Measurements from ENCODE around the gene OSBPL10. TPM values are rescaled to one million over a fixed set of nuclear protein-coding genes. Genes with fewer than 3 reads are reported as not detected.

Gene OSBPL10
- total RNA-seq, 1 donor = 15.0 TPM

GRCh38 chr3:31896648-31897433 is 84.2 kb downstream of the OSBPL10 start:
- TF ChIP-seq CTCF (IDR thresholded peaks at IDR 0.05; ENCODE audit: insufficient read depth, low read length) = no peak
- no peak for DNase-seq (ENCODE audit: low read depth)
- H3K4me3 ChIP-seq (ENCODE audit: low read depth, low read length) = no peak overlapping the region

- H3K4me3 ChIP-seq (ENCODE audit: low read depth, low read length) = no peak overlapping the region
- no peak for TF ChIP-seq CTCF (IDR thresholded peaks at IDR 0.05; ENCODE audit: insufficient read depth, low read length)
- DNase-seq (ENCODE audit: low read depth) = no peak
Observed at GRCh38 chr3:31896026-31896425, 85.0 kb downstream of the OSBPL10 start.

GRCh38 chr3:31895471-31895870 is 85.6 kb downstream of the OSBPL10 start:
- H3K4me3 ChIP-seq (ENCODE audit: low read depth, low read length) = no peak overlapping the region
- DNase-seq (ENCODE audit: low read depth) = no peak
- TF ChIP-seq CTCF (IDR thresholded peaks at IDR 0.05; ENCODE audit: insufficient read depth, low read length) = no peak

DNA sequence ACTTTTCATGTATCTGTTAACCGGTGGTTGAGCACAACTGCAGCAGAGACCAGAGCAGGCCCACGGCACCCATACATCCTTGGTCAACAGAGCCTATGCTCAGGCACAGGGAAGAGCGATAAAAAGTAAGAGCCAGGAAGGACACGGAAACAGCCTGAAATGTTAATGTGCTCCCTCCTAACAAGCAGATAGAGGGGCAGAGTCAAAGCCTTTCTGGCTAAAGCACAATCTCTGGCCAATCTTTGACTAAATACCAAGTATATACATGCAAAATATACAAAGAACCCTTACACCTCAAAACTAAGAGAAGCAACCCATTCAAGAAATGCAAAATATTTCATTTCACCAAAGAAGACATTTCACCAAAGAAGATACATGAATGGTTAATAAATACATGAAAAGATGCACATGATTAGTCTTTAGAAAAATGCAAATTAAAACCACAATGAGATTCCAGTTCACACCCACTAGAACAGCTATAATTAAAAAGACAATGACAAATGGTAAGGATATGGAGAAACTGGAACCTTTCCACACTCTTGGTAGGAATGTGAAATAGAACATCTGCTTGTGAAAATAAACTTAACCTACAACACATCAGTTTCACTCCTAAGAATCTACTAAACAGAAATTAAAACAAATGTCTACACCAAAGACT is 88.0 kb downstream of the OSBPL10 start:
- peak; percentile 65 for DNase-seq (ENCODE audit: low read depth)
- no peak for TF ChIP-seq CTCF (IDR thresholded peaks at IDR 0.05; ENCODE audit: insufficient read depth, low read length)
- H3K4me3 ChIP-seq (ENCODE audit: low read depth, low read length) = no peak overlapping the region

DNA sequence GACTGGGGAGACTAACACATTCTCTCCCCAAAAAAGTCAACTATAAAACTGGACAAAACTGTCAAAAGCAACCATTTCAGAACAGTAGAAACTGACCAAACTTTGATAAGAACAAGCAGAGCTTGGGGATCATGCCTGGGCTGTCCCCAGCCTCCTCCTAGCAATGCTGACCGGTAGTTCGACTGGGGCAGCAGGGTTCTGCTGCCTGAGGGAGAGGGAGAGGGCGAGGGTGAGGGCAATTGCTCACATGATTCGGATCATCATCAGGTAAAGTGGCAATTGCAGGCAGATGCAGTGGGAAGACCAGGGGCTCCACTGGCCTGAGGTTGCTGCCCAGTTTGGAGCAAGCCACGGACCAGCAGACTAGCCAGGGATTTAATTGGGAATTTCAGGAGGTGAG is 88.6 kb downstream of the OSBPL10 start:
- no peak for TF ChIP-seq CTCF (IDR thresholded peaks at IDR 0.05; ENCODE audit: insufficient read depth, low read length)
- H3K4me3 ChIP-seq (ENCODE audit: low read depth, low read length) = no peak overlapping the region
- DNase-seq (ENCODE audit: low read depth) = no peak

DNA sequence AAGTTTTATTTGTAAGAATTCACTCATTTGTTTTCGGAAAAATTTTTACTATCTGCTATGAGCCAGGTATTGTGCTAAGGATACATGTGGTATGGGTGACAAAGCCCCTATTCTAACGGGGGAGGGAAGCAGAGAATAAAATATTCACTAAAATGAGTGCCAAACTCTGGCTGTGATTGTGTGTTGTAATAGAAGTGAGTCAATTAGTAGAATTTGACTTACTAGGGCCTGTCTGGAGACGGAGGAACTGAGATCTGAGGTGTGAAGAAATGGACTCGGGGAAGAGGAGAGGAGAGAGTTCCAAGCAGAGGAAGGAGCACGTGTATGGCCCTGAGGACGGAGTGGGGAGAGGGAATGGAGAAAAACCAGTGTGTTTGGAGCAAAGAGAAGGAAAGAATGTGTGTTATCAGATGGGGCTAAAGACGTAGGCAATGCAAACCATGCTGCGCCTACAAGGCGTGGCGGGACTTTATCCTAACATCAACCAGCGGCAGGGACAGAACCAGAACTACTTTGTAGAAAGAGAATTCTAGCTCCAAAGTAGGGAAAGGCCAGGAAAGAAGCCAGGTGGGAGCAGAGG is 89.1 kb downstream of the OSBPL10 start:
- TF ChIP-seq CTCF (IDR thresholded peaks at IDR 0.05; ENCODE audit: insufficient read depth, low read length) = no peak
- no peak for DNase-seq (ENCODE audit: low read depth)
- H3K4me3 ChIP-seq (ENCODE audit: low read depth, low read length) = no peak overlapping the region

Data from fibroblast of the aortic adventitia (primary cell).